ENCODE data around the gene EPYC. TPM values are rescaled to one million over a fixed set of nuclear protein-coding genes. Genes with fewer than 3 reads are reported as not detected.

The EPYC gene
- total RNA-seq, result not detected

DNA sequence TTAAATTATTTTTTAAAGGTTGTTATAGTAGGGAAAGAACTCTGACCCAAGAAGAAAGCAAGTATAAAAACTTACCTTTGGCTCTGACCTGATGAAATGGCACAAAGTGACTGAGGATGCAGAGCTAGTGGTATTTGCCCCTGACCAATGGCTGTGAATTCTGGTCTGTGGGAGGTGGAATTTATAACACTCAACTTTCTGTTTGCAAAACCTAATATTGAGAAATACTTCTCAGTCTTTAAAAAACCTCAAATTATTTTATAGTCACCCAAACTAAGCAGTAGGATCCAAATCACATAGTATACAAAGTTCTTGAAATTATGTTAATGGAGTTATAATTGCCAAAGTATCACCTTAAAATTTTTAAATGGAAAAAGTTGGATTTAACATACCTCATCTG lies at the start of gene EPYC:
Gene EPYC, minus strand, starts transcription at position 101 of the 400 bp plus-strand sequence. CDS start 2,407 bp downstream, outside the sequence.
- H3K36me3 ChIP-seq, result no peaks in the 10 kb centered on the region
- H3K4me3 ChIP-seq, result no peak within 1 kb of the TSS
- no peaks in the 10 kb centered on the region for H3K4me1 ChIP-seq
- no peaks in the 10 kb centered on the region for H3K27me3 ChIP-seq
- TF ChIP-seq, protein P1, sequence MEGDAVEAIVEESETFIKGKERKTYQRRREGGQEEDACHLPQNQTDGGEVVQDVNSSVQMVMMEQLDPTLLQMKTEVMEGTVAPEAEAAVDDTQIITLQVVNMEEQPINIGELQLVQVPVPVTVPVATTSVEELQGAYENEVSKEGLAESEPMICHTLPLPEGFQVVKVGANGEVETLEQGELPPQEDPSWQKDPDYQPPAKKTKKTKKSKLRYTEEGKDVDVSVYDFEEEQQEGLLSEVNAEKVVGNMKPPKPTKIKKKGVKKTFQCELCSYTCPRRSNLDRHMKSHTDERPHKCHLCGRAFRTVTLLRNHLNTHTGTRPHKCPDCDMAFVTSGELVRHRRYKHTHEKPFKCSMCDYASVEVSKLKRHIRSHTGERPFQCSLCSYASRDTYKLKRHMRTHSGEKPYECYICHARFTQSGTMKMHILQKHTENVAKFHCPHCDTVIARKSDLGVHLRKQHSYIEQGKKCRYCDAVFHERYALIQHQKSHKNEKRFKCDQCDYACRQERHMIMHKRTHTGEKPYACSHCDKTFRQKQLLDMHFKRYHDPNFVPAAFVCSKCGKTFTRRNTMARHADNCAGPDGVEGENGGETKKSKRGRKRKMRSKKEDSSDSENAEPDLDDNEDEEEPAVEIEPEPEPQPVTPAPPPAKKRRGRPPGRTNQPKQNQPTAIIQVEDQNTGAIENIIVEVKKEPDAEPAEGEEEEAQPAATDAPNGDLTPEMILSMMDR (IDR thresholded peaks at IDR 0.05), result no peak
- TF ChIP-seq EP300 (IDR thresholded peaks at IDR 0.05) (no peak), POLR2A (IDR thresholded peaks at IDR 0.05) (no peak)
- H3K27ac ChIP-seq, result no peak within 1 kb of the TSS
- no peaks in the 10 kb centered on the region for H3K9me3 ChIP-seq
- no peak for DNase-seq (ENCODE audit: low spot score in 2 of 2)

GRCh38 chr12:91053951-91054715 lies 49.4 kb upstream of the EPYC start:
- no peak for DNase-seq (ENCODE audit: low spot score in 2 of 2)
- TF ChIP-seq POLR2A (IDR thresholded peaks at IDR 0.05) (no peak), EP300 (IDR thresholded peaks at IDR 0.05) (no peak)
- TF ChIP-seq, protein P1 (IDR thresholded peaks at IDR 0.05), result no peak
- Histone ChIP-seq H3K4me1 (peaks cover 0 to 6% (median 0%) of the 10 kb centered on the region in 4 donors), H3K36me3 (no peaks in the 10 kb centered on the region), H3K4me3 (no peak overlapping the region), H3K27ac (peak overlapping the region in 1 of 4 donors; percentile 42), H3K27me3 (no peaks in the 10 kb centered on the region), H3K9me3 (no peaks in the 10 kb centered on the region)
- 36 to 38% methylated on average over 4 of the region's 4 CpGs for WGBS, 2 donors

GRCh38 chr12:91052026-91052425 lies 47.3 kb upstream of the EPYC start:
- Histone ChIP-seq H3K36me3 (no peaks in the 10 kb centered on the region), H3K27me3 (no peaks in the 10 kb centered on the region), H3K9me3 (no peaks in the 10 kb centered on the region), H3K4me1 (peaks cover 0 to 6% (median 0%) of the 10 kb centered on the region in 4 donors), H3K4me3 (no peak overlapping the region), H3K27ac (no peak overlapping the region)
- no peak for DNase-seq (ENCODE audit: low spot score in 2 of 2)
- TF ChIP-seq EP300 (IDR thresholded peaks at IDR 0.05) (no peak), POLR2A (IDR thresholded peaks at IDR 0.05) (no peak)
- TF ChIP-seq, protein P1 (IDR thresholded peaks at IDR 0.05), result no peak

DNA sequence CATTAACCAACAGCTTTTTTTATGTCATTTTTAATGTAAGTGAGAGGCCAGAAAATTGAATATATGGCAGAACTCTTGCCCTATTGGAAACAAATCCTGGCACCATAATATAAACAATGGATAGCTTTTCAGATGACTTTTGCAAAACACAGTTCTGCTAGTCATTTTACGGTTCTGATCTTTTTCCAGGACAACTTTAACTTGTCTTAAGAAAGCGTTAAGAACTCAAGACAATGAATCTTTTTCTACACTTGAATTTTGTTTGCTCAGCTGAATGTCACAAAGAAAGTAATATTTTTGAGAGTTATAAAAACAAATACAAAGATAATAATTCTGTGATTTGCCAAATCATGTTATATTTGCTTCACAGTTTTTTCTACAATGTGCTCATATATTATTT lies 39.8 kb upstream of the EPYC start:
- Histone ChIP-seq H3K4me3 (no peak overlapping the region), H3K27me3 (no peaks in the 10 kb centered on the region), H3K36me3 (no peaks in the 10 kb centered on the region), H3K27ac (no peak overlapping the region), H3K9me3 (no peaks in the 10 kb centered on the region), H3K4me1 (no peaks in the 10 kb centered on the region)
- no peak for DNase-seq (ENCODE audit: low spot score in 2 of 2)
- WGBS, 2 donors, result 42 to 50% methylated on average over 2 of the region's 2 CpGs
- TF ChIP-seq EP300 (IDR thresholded peaks at IDR 0.05) (no peak), POLR2A (IDR thresholded peaks at IDR 0.05) (no peak)
- TF ChIP-seq, protein P1 (IDR thresholded peaks at IDR 0.05), result no peak

DNA sequence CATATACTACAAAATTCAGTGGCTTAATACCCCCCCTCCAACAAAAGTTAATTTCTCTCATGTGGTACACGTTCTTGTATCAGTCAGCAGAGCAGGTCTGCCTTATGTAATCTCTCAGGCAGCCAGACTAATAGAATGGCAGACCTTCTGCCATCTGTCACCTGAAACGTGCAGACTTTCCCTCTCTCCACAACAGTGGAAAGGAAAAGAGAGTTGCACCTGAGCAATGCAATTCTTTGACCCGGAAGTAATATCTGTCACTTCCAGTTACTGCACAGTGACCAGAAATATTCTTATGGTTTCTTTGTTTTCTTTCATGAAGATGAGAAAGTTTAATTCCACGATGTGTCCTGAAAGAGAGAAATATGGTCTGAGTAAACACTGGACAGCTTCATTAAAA lies 38.6 kb upstream of the EPYC start:
- no peak for TF ChIP-seq EP300 (IDR thresholded peaks at IDR 0.05)
- no peak for TF ChIP-seq POLR2A (IDR thresholded peaks at IDR 0.05)
- TF ChIP-seq, protein P1 (IDR thresholded peaks at IDR 0.05), result no peak
- no peak overlapping the region for H3K27ac ChIP-seq
- H3K9me3 ChIP-seq, result no peaks in the 10 kb centered on the region
- H3K27me3 ChIP-seq, result no peaks in the 10 kb centered on the region
- 63 to 66% methylated on average over 4 of the region's 4 CpGs for WGBS, 2 donors
- DNase-seq (ENCODE audit: low spot score in 2 of 2), result no peak
- H3K36me3 ChIP-seq, result no peaks in the 10 kb centered on the region
- H3K4me1 ChIP-seq, result no peaks in the 10 kb centered on the region
- no peak overlapping the region for H3K4me3 ChIP-seq
